Activated B cell treated with CpG ODN at 0.5 μM for 24 hours (primary cell): ENCODE results near the gene APC. TPM values are rescaled to one million over a fixed set of nuclear protein-coding genes. Genes with fewer than 3 reads are reported as not detected.

Experiments
- ATAC-seq: fragments of 200-7000 bp; cut with Tn5 transposase; one replicate; pipeline ENCODE4 v1.10.0; 2021; ENCODE audit warnings: low read depth, mild to moderate bottlenecking, moderate library complexity
- CTCF ChIA-PET: fragments of 350-600 bp; sonication (Branson Sonifier 250); formaldehyde crosslinking; loops from one replicate; lab custom pipeline; 2021; ENCODE audit warnings: antibody characterized with exemption; lab: Charles Lee
- POLR2A ChIA-PET: fragments of 350-600 bp; sonication (Branson Sonifier 250); formaldehyde crosslinking; loops from one replicate; lab custom pipeline; 2021; ENCODE audit warnings: antibody characterized with exemption; lab: Charles Lee
- DNase-seq: peaks from one replicate; pipeline ENCODE4 v3.0.0; 2022
- H3K27ac Mint-ChIP-seq: one replicate; pipeline ENCODE4 v1.8.0; 2020; ENCODE audit warnings: mixed read lengths
- H3K27me3 Mint-ChIP-seq: one replicate; pipeline ENCODE4 v1.8.0; 2021; ENCODE audit warnings: mixed read lengths
- H3K36me3 Mint-ChIP-seq: one replicate; pipeline ENCODE4 v1.8.0; 2021; ENCODE audit warnings: low read depth, mixed read lengths
- H3K4me1 Mint-ChIP-seq: one replicate; pipeline ENCODE4 v1.8.0; 2021; ENCODE audit warnings: mixed read lengths
- H3K4me3 Mint-ChIP-seq: one replicate; pipeline ENCODE4 v1.8.0; 2020; ENCODE audit warnings: mild to moderate bottlenecking, mixed read lengths
- H3K9me3 Mint-ChIP-seq: one replicate; pipeline ENCODE4 v1.8.0; 2020; ENCODE audit warnings: mixed read lengths
- intact Hi-C: fragments of 100-400 bp; cut with micrococcal nuclease; formaldehyde crosslinking; loops from one replicate; pipeline ENCODE4 v1.15.1; 2024
- total RNA-seq: library from RNA; stranded (reverse); gene quantifications from 2 replicates; pipeline ENCODE4 v1.2.3, GENCODE V29; 2022
- TF ChIP-seq, protein P1 (sequence below): fragments of 200-600 bp; IDR thresholded peaks from one replicate; pipeline ENCODE4 v1.8.0; 2022; ENCODE audit warnings: antibody characterized with exemption, mild to moderate bottlenecking

The APC gene
- total RNA-seq, 1 donor from 2014 or later: 41.7 TPM

- DNase-seq (no peak), ATAC-seq (no peak)
- H3K4me1 Mint-ChIP-seq: peaks cover 7% of the 10 kb centered on the region
- no peaks in the 10 kb centered on the region for H3K27me3 Mint-ChIP-seq
- no peak overlapping the region for H3K27ac Mint-ChIP-seq
- no peak overlapping the region for H3K4me3 Mint-ChIP-seq
- ChIA-PET POLR2A (no interaction called here), CTCF (interaction anchor here (7.7 kb wide), 1 partner anchor 210 kb away, joined by 160 read pairs; no protein-coding TSS in a partner anchor)
- H3K9me3 Mint-ChIP-seq: no peaks in the 10 kb centered on the region
- TF ChIP-seq, protein P1, sequence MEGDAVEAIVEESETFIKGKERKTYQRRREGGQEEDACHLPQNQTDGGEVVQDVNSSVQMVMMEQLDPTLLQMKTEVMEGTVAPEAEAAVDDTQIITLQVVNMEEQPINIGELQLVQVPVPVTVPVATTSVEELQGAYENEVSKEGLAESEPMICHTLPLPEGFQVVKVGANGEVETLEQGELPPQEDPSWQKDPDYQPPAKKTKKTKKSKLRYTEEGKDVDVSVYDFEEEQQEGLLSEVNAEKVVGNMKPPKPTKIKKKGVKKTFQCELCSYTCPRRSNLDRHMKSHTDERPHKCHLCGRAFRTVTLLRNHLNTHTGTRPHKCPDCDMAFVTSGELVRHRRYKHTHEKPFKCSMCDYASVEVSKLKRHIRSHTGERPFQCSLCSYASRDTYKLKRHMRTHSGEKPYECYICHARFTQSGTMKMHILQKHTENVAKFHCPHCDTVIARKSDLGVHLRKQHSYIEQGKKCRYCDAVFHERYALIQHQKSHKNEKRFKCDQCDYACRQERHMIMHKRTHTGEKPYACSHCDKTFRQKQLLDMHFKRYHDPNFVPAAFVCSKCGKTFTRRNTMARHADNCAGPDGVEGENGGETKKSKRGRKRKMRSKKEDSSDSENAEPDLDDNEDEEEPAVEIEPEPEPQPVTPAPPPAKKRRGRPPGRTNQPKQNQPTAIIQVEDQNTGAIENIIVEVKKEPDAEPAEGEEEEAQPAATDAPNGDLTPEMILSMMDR: no peak
- peaks cover 31% of the 10 kb centered on the region for H3K36me3 Mint-ChIP-seq
- intact Hi-C loops: no loop called here
Measured at GRCh38 chr5:112762113-112762810, 24.6 kb downstream of the APC start.

DNA sequence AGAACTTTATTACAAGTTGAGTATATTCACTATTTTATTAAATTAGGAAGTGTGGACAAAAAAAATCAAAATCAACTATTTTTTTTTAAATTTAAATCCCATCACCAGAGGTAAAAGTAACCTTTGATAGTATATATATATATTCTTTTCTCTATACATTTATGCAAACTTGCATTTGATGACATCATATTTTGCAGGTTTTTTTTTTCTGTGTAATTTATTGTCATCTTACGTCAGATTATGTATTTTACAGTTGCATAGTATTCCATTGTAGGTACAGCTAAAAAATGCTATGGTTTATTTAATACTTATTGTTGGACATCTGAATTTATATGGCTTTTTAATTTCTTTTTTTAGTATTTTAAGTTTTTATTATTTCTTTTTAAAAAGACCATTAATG is 25.5 kb downstream of the APC start:
- Mint-ChIP-seq H3K9me3 (no peaks in the 10 kb centered on the region), H3K4me1 (no peaks in the 10 kb centered on the region), H3K36me3 (peaks cover 33% of the 10 kb centered on the region), H3K27me3 (no peaks in the 10 kb centered on the region), H3K4me3 (no peak overlapping the region), H3K27ac (no peak overlapping the region)
- intact Hi-C loops: no loop called here
- CTCF ChIA-PET: no interaction called here
- TF ChIP-seq, protein P1: no peak
- no peak for ATAC-seq
- POLR2A ChIA-PET: no interaction called here
- no peak for DNase-seq

GRCh38 chr5:112772124-112772523 is 34.4 kb downstream of the APC start:
- H3K36me3 Mint-ChIP-seq: peaks cover 46% of the 10 kb centered on the region
- ChIA-PET CTCF (no interaction called here), POLR2A (interaction anchor here (0.6 kb wide), 1 partner anchor 49 kb away, joined by 3 read pairs; no protein-coding TSS in a partner anchor)

DNA sequence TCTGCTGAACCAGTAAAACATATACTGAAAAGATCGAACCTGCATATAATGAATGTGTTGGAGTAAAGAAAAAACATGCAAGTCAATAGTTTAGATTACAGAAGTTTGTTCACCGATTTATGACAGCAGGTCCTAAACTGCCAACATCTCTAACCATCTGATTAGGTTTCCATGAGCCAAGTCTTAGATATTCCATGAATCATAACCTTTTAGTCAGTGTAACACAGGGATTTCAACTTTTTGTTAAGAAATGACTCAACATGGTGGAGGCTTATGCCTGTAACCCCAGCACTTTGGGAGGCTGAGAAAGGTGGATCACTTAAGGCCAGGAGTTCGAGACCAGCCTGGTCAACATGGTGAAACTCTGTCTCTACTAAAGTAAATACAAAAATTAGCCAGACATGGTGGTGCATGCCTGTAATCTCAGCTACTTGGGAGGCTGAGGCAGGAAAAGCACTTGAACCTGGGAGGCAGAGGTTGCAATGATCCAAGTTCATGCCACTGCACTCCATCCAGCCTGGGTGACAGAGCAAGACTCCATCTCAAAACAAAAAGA is 38.7 kb downstream of the APC start:
- TF ChIP-seq, protein P1: no peak
- ChIA-PET CTCF (interaction anchor here (1.1 kb wide), 1 partner anchor 19 kb away, joined by 4 read pairs; no protein-coding TSS in a partner anchor), POLR2A (no interaction called here)
- intact Hi-C loops: no loop called here
- ATAC-seq: no peak
- Mint-ChIP-seq H3K27me3 (no peaks in the 10 kb centered on the region), H3K4me3 (no peak overlapping the region), H3K36me3 (peaks cover 52% of the 10 kb centered on the region), H3K4me1 (no peaks in the 10 kb centered on the region), H3K9me3 (no peaks in the 10 kb centered on the region), H3K27ac (no peak overlapping the region)
- no peak for DNase-seq

More at GRCh38 chr5:112772124-112772523, 34.4 kb downstream of the APC start:
- intact Hi-C loops: no loop called here
- Mint-ChIP-seq H3K4me3 (no peak overlapping the region), H3K4me1 (no peaks in the 10 kb centered on the region), H3K9me3 (no peaks in the 10 kb centered on the region), H3K27ac (no peak overlapping the region), H3K27me3 (no peaks in the 10 kb centered on the region)
- no peak for DNase-seq
- TF ChIP-seq, protein P1: no peak
- no peak for ATAC-seq

DNA sequence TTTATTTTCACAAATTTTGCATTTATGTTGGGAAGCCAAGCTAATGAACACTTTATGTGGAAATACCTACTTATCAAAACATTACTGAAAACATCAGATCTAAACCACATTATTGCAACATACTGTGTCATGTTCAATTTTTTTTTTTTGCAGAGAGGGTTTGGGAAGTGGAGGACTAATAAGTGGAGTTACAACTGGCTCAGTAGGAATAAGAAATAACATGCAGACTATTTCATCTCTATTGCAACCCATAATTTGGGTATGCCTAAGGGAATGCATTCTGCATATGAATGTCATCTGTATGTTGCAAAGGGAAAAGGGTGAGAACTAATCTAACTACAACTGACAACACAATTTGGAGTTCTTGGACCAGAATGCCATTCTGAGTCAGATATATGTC is 41.8 kb downstream of the APC start:
- TF ChIP-seq, protein P1: no peak
- no peak overlapping the region for H3K4me3 Mint-ChIP-seq
- ATAC-seq (no peak), DNase-seq (no peak)
- H3K27ac Mint-ChIP-seq: no peak overlapping the region
- peaks cover 54% of the 10 kb centered on the region for H3K36me3 Mint-ChIP-seq
- intact Hi-C loops: no loop called here
- no peaks in the 10 kb centered on the region for H3K27me3 Mint-ChIP-seq
- H3K4me1 Mint-ChIP-seq: no peaks in the 10 kb centered on the region
- no peaks in the 10 kb centered on the region for H3K9me3 Mint-ChIP-seq
- ChIA-PET POLR2A (no interaction called here), CTCF (no interaction called here)
